Iris pigment epithelial cell (primary cell): ENCODE measurements around the gene SAG.

Experiments used
- DNase-seq: peaks from one replicate; pipeline ENCODE4 v3.0.0-alpha.2; 2011; ENCODE audit warnings: low read depth

Gene SAG

GRCh38 chr2:233307565-233307964 is at the start of gene SAG:
Gene SAG (plus strand): TSS chr2:233307816. CDS start chr2:233309190, 1,374 bp downstream.
- DNase-seq: no peak

- DNase-seq: no peak
These were observed 49.4 kb upstream of the SAG start for GRCh38 chr2:233258211-233258610.

GRCh38 chr2:233259730-233260129 is 47.9 kb upstream of the SAG start:
- DNase-seq: peak; percentile 55

GRCh38 chr2:233260661-233261060 is 47.0 kb upstream of the SAG start:
- DNase-seq: no peak

GRCh38 chr2:233261819-233262555 is 45.6 kb upstream of the SAG start:
- no peak for DNase-seq

GRCh38 chr2:233262562-233262961 is 45.1 kb upstream of the SAG start:
- no peak for DNase-seq

GRCh38 chr2:233263045-233263570 is 44.5 kb upstream of the SAG start:
- DNase-seq: no peak

- DNase-seq: no peak
These were observed 42.9 kb upstream of the SAG start for GRCh38 chr2:233264667-233265066.

- no peak for DNase-seq
These were observed 41.7 kb upstream of the SAG start for GRCh38 chr2:233265899-233266431.

- no peak for DNase-seq
These were observed 41.1 kb upstream of the SAG start for GRCh38 chr2:233266481-233266880.

- no peak for DNase-seq
These were observed 39.9 kb upstream of the SAG start for GRCh38 chr2:233267516-233268245.

GRCh38 chr2:233270366-233270765 is 37.2 kb upstream of the SAG start:
- no peak for DNase-seq

- DNase-seq: no peak
These were observed 36.7 kb upstream of the SAG start for GRCh38 chr2:233270951-233271350.

- DNase-seq: no peak
These were observed 35.9 kb upstream of the SAG start for GRCh38 chr2:233271693-233272092.

GRCh38 chr2:233273120-233273519 is 34.5 kb upstream of the SAG start:
- DNase-seq: no peak

- DNase-seq: no peak
These were observed 32.4 kb upstream of the SAG start for GRCh38 chr2:233275223-233275622.

- no peak for DNase-seq
These were observed 28.7 kb upstream of the SAG start for GRCh38 chr2:233278921-233279320.

- DNase-seq: peak; percentile 15
These were observed 27.4 kb upstream of the SAG start for GRCh38 chr2:233280114-233280693.

GRCh38 chr2:233281553-233281952 is 26.1 kb upstream of the SAG start:
- DNase-seq: no peak

- no peak for DNase-seq
These were observed 25.5 kb upstream of the SAG start for GRCh38 chr2:233281992-233282603.

- peak; percentile 58 for DNase-seq
These were observed 21.7 kb upstream of the SAG start for GRCh38 chr2:233285921-233286320.

GRCh38 chr2:233287871-233288270 is 19.7 kb upstream of the SAG start:
- no peak for DNase-seq
